Activated naive CD8-positive, alpha-beta T cell treated with anti-CD3 and anti-CD28 coated beads for 36 hours (primary cell): ENCODE data around the gene HORMAD2. TPM values are rescaled to one million over a fixed set of nuclear protein-coding genes. Genes with fewer than 3 reads are reported as not detected.
"Not testable (repeated sequence)": the region's sequence is repeated elsewhere in the genome, so short reads cannot be mapped to it uniquely, and the experiment has no call there.

Experiments used
- DNase-seq: peaks from one replicate; pipeline ENCODE4 v3.0.0; 2021
- H3K27ac Mint-ChIP-seq: one replicate; pipeline ENCODE4 v1.8.0; 2022; ENCODE audit warnings: mild to moderate bottlenecking, moderate library complexity, mixed read lengths
- H3K27me3 Mint-ChIP-seq: one replicate; pipeline ENCODE4 v1.8.0; 2022; ENCODE audit warnings: mild to moderate bottlenecking, mixed read lengths
- H3K36me3 Mint-ChIP-seq: one replicate; pipeline ENCODE4 v1.8.0; 2021; ENCODE audit warnings: mild to moderate bottlenecking, mixed read lengths
- H3K4me1 Mint-ChIP-seq: one replicate; pipeline ENCODE4 v1.8.0; 2021; ENCODE audit warnings: mixed read lengths
- H3K4me3 Mint-ChIP-seq: one replicate; pipeline ENCODE4 v1.8.0; 2022; ENCODE audit warnings: mild to moderate bottlenecking, moderate library complexity, mixed read lengths
- H3K9me3 Mint-ChIP-seq: one replicate; pipeline ENCODE4 v1.8.0; 2022; ENCODE audit warnings: mixed read lengths
- total RNA-seq, 2 experiments: library from RNA; stranded (reverse); gene quantifications; one replicate each; pipeline ENCODE4 v1.2.3, GENCODE V29; 2021

Gene HORMAD2
- total RNA-seq, 2 experiments from 2014 or later = not detected

DNA sequence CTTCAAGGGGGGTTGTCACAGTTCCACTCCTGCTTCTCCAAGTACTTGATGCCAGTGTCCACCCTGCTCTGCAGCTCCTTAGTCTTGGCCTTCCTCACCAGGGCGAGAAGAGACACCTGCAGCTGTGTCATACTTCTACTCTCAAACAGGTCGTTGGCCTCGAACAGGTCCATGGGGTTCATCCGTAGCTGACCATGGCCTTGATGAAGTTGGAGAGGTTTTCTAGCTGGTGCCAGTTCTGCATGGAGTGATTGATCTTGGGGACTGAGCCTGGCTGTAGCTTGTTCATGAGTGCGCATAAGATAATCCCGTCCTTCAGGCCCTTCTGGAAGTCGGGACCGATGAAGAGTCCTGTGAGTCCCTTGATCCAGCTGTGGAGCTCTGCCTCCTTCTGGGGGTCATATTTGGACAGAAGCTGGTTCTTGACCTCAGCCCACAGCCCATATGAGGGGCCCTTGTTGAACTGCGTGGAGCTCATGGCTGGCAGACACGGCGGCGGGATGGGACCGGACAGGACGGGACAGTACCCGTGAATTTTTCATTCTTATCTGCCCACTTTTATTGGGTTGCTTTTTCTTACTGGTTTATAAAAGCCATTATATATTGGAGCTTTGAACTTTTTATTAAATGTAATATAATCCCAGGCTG, 33.4 kb upstream of the HORMAD2 start:
- Mint-ChIP-seq H3K4me3 (no peak overlapping the region), H3K9me3 (no peaks in the 10 kb centered on the region), H3K4me1 (peaks cover 2% of the 10 kb centered on the region), H3K27me3 (no peaks in the 10 kb centered on the region), H3K27ac (no peak overlapping the region), H3K36me3 (no peaks in the 10 kb centered on the region)
- no peak for DNase-seq

DNA sequence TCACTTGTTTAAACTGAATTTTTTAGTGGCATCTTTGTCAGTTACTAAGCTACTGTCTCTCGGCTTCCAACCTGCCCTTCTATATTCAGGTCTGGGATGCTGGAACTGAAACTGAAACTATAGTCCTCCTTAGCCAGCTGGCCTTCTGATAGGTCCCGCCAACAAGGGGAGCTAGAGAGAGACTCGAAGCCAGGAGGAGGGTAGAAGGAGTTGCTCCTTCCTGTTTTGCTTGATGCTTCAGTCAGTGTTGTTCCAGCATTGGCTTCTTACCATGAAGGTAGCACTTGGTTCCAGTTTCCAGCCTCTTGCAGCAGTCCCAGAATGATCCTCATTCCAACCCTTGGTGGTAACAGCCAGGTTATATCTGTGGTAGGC, 32.9 kb upstream of the HORMAD2 start:
- H3K27me3 Mint-ChIP-seq = no peaks in the 10 kb centered on the region
- no peak overlapping the region for H3K4me3 Mint-ChIP-seq
- H3K9me3 Mint-ChIP-seq = no peaks in the 10 kb centered on the region
- H3K36me3 Mint-ChIP-seq = no peaks in the 10 kb centered on the region
- no peak for DNase-seq
- peaks cover 2% of the 10 kb centered on the region for H3K4me1 Mint-ChIP-seq
- no peak overlapping the region for H3K27ac Mint-ChIP-seq

DNA sequence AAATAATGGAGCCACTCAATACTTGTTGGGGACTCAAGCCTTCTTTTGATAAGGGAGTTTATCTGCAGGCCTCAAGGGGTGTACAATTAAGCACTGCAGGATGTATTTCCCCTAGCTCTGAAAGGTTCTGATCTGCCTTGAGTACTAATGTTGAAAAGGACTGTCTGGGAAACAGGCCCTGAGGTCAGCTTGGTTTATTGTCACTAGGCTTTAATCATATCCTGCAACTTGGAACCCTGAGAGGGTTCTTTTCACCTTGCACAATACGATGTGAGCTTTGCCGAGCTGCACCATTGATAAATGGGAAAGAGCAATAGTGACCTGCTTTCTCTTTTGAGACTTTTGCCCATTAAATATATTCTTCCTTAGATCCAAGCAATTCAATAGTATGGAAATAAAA, 31.6 kb upstream of the HORMAD2 start:
- no peaks in the 10 kb centered on the region for H3K36me3 Mint-ChIP-seq
- no peaks in the 10 kb centered on the region for H3K27me3 Mint-ChIP-seq
- no peak for DNase-seq
- H3K4me3 Mint-ChIP-seq = no peak overlapping the region
- peaks cover 2% of the 10 kb centered on the region for H3K4me1 Mint-ChIP-seq
- no peak overlapping the region for H3K27ac Mint-ChIP-seq
- no peaks in the 10 kb centered on the region for H3K9me3 Mint-ChIP-seq

DNA sequence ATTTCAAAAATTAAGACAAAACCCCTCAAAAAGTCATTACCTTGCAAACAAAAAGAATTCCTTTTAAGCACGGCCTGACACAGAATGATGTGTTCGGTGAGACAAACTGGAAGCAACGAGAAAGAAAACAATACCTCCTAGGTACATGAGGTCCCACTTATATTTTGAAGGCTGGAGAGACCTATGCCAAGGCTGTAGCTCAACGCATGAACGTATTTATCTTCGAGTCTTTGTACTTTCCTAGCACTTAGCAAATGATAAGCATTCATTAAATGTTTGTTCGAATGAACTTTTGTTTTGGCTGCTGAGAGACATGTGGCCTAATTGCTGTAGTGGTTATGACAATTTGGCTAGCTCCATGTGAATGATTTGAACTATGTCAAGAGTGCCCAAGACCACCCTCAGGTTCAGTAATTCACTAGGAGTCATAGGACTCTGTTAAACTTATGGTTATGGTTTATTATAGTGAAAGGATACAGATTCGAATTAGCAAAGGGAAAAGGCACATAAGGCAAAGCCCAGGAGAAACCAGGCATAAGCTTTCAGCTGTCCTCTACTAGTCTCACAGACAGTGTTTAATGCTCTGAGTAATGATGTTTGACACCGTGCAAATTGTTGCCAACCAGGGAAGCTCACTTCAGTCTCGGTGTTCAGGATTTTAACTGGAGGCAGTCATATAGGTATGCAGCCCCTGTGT, 26.0 kb upstream of the HORMAD2 start:
- no peak for DNase-seq
- Mint-ChIP-seq H3K27me3 (peaks cover 6% of the 10 kb centered on the region), H3K9me3 (peaks cover 9% of the 10 kb centered on the region), H3K27ac (no peak overlapping the region), H3K4me1 (no peaks in the 10 kb centered on the region), H3K4me3 (no peak overlapping the region), H3K36me3 (peaks cover 3% of the 10 kb centered on the region)

DNA sequence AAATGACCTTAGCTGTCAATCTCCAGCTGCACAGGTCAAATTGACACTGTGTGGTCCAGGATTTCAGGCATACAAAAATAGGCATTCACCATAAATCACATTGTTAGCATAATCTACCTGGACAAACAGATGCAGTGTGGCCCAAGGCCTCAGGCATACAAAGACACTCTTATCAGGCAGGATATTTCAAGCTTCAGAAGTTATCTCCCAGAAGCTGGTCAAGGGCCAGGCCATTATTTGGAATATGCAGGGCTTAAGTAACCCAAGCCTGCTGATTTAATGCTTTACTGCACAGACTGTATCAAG, 25.5 kb upstream of the HORMAD2 start:
- DNase-seq = no peak
- Mint-ChIP-seq H3K4me3 (no peak overlapping the region), H3K36me3 (peaks cover 3% of the 10 kb centered on the region), H3K4me1 (no peaks in the 10 kb centered on the region), H3K27me3 (peaks cover 6% of the 10 kb centered on the region), H3K27ac (no peak overlapping the region), H3K9me3 (peaks cover 12% of the 10 kb centered on the region)

DNA sequence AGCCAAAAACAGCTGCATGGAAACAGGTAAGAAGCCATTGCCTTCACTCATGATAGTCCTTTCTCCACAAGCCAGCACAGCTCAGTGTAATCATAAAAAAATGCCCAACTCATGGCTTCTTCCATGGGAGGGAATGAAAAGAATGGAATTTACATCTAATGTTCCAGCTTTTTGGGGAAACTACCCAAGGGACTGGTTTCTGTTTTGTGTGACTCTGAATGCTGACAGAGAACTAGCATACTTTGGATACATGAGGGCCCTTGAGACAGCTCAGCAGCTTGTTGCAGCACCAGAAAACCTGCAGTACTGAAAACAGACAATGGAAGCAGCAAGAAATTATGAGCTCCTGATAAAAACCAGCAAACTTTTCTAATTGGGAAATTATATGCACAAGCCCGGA, 24.2 kb upstream of the HORMAD2 start:
- H3K27ac Mint-ChIP-seq = no peak overlapping the region
- no peak for DNase-seq
- H3K4me1 Mint-ChIP-seq = no peaks in the 10 kb centered on the region
- peaks cover 12% of the 10 kb centered on the region for H3K9me3 Mint-ChIP-seq
- H3K36me3 Mint-ChIP-seq = peaks cover 3% of the 10 kb centered on the region
- H3K27me3 Mint-ChIP-seq = peaks cover 6% of the 10 kb centered on the region
- H3K4me3 Mint-ChIP-seq = no peak overlapping the region

DNA sequence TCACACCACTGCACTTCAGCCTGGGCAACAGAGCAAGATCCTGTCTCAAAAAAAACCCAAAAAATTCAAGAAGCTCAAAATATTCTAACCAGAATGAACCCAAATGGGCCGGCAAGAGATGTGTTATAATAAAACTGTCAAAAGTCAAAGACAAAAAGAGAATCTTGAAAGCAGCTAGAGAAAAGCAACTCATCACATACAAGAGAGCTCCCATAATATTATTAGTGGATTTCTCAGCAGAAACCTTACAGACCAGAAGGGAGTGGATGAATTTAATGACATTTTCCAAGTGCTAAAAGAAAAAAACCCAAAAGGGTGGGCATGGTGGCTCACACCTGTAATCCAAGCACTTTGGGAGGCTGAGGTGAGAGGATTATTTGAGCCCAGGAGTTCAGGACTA, 22.9 kb upstream of the HORMAD2 start:
- H3K4me1 Mint-ChIP-seq = no peaks in the 10 kb centered on the region
- no peak overlapping the region for H3K4me3 Mint-ChIP-seq
- peaks cover 14% of the 10 kb centered on the region for H3K9me3 Mint-ChIP-seq
- H3K36me3 Mint-ChIP-seq = peaks cover 3% of the 10 kb centered on the region
- DNase-seq = no peak
- H3K27me3 Mint-ChIP-seq = peaks cover 6% of the 10 kb centered on the region
- no peak overlapping the region for H3K27ac Mint-ChIP-seq

DNA sequence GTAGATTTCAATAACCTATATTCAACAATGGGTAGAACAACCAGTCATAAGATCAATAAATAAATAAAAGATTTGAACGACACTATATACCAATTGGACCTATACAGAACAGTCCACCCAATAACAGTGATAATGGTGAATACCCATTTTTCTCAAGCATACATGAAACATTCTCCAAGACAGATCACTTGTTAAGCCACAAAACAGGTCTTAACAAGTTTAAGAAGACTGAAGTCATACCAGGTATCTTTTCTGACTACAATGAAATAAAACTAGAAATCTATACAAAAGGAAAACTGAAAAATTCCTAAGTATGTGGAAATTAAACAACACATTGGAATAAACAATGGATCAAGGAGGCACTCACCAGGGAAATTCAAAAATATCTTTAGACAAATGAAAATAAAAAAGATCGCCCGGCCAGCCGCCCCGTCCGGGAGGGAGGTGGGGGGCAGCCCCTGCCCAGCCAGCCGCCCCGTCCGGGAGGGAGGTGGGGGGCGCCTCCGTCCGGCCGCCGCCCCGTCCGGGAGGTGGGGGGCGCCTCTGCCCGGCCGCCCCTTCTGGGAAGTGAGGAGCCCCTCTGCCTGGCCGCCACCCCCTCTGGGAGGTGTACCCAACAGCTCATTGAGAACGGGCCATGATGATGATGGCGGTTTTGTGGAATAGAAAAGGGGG, 20.8 kb upstream of the HORMAD2 start:
- not testable (repeated sequence) for H3K4me3 Mint-ChIP-seq, H3K36me3 Mint-ChIP-seq
- H3K9me3 Mint-ChIP-seq = peaks cover 28% of the 10 kb centered on the region

DNA sequence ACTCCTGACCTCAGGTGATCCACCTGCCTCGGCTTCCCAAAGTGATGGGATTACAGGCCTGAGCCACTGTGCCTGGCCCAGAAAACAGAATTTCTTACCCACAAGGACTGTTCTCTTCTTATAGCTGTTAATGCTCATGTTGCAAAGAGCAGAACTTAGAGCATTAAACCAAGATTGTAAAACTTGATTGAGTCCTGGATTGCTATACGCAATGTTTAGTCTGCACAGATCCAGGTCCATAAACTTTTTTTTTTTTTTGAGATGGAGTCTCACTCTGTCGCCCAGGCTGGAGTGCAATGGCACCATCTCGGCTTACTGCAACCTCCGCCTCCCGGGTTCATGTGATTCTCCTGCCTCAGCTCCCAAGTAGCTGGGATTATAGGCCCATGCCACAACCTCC, 19.2 kb upstream of the HORMAD2 start:
- not testable (repeated sequence) for H3K36me3 Mint-ChIP-seq, H3K4me1 Mint-ChIP-seq
- H3K9me3 Mint-ChIP-seq = peaks cover 33% of the 10 kb centered on the region

More for the DNA sequence above, 20.8 kb upstream of the HORMAD2 start:
- not testable (repeated sequence) for H3K4me1 Mint-ChIP-seq, H3K27ac Mint-ChIP-seq, DNase-seq
- peaks cover 17% of the 10 kb centered on the region for H3K27me3 Mint-ChIP-seq

DNA sequence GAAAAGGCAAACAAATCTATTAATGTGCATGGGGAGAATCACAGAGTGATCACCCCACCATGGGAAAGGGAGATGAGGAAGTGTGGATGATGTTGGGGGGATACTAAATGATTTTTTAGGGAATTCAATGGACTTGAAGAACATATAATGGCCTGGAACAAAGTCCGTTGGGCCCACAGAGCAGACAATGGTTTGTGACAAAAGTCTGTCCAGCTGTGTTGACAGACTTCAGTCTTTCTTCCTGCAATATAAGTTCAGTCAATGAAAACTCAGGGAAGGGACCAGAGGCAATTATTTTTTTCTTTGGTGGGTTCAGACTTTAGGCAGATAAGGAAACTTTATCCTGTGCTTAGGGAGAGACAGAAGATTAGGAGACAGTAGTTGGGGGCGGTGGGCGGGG, 18.0 kb upstream of the HORMAD2 start:
- H3K4me3 Mint-ChIP-seq = no peak overlapping the region
- H3K36me3 Mint-ChIP-seq = no peaks in the 10 kb centered on the region
- H3K27ac Mint-ChIP-seq = no peak overlapping the region
- H3K9me3 Mint-ChIP-seq = peaks cover 27% of the 10 kb centered on the region
- no peak for DNase-seq
- no peaks in the 10 kb centered on the region for H3K4me1 Mint-ChIP-seq
- H3K27me3 Mint-ChIP-seq = peaks cover 13% of the 10 kb centered on the region

More for the DNA sequence above, 19.2 kb upstream of the HORMAD2 start:
- not testable (repeated sequence) for H3K4me3 Mint-ChIP-seq, DNase-seq, H3K27ac Mint-ChIP-seq
- peaks cover 19% of the 10 kb centered on the region for H3K27me3 Mint-ChIP-seq

DNA sequence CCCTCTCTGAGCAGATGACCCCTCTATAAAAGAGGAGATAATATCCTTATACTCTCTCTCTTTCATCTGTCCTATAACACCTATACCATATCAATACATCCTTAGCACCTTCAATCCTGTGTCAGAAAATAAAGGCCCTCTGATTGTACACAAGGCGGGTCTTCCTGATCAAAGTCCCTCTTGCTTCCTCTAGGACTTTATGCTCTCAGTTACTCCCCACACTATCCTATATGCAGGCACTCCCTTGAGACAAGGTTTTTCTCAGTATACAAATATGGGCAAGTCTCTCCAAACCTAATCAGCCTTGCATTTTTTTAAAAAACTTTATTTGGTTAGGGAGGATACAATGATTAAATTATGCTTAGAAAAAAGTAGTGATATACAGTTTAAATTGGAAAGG, 17.3 kb upstream of the HORMAD2 start:
- Mint-ChIP-seq H3K36me3 (no peaks in the 10 kb centered on the region), H3K9me3 (peaks cover 24% of the 10 kb centered on the region), H3K27ac (no peak overlapping the region), H3K27me3 (peaks cover 13% of the 10 kb centered on the region), H3K4me3 (no peak overlapping the region), H3K4me1 (no peaks in the 10 kb centered on the region)
- no peak for DNase-seq

DNA sequence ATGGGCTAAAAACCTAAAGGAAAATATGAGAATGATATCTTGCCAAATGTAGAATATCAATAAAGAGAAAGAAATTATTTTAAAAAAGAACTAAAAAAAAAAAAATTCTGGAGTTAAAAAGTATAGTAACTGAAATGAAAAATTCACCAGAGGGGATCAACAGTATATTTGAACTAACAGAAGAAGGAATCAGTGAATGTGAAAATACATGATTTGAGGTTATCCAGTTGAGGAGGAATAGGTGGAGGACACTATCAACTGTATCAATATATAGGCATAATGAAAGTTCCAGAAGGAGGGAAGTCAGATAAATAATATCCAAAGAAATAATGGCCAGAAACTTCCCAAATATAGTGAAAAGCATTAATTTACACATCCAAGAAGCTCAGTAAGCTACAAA, 16.1 kb upstream of the HORMAD2 start:
- no peak overlapping the region for H3K4me3 Mint-ChIP-seq

DNA sequence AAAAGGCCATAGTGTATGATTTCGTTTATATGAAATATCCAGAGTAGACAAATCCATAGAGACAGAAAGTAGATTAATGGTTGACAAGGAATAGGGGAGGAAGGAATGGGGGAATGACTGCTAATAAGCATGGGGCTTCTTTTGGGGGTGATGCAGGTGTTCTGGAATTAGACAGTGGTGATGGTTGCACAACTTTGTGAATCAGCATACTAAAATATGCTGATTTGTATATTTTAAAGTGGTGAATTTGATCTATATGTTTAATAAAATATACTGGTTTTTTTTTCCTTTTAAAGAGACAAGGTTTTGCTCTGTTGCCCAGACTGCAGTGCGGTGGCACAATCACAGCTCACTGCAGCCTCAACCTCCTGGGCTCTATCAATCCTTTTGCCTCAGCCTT, 6.5 kb upstream of the HORMAD2 start:
- Mint-ChIP-seq H3K4me3 (no peak overlapping the region), H3K27me3 (peaks cover 37% of the 10 kb centered on the region), H3K36me3 (no peaks in the 10 kb centered on the region), H3K27ac (no peak overlapping the region), H3K9me3 (no peaks in the 10 kb centered on the region), H3K4me1 (peaks cover 7% of the 10 kb centered on the region)
- DNase-seq = no peak

More for the DNA sequence above, 16.1 kb upstream of the HORMAD2 start:
- H3K36me3 Mint-ChIP-seq = no peaks in the 10 kb centered on the region
- H3K4me1 Mint-ChIP-seq = no peaks in the 10 kb centered on the region
- no peak overlapping the region for H3K27ac Mint-ChIP-seq
- no peak for DNase-seq
- H3K9me3 Mint-ChIP-seq = peaks cover 24% of the 10 kb centered on the region
- peaks cover 13% of the 10 kb centered on the region for H3K27me3 Mint-ChIP-seq

DNA sequence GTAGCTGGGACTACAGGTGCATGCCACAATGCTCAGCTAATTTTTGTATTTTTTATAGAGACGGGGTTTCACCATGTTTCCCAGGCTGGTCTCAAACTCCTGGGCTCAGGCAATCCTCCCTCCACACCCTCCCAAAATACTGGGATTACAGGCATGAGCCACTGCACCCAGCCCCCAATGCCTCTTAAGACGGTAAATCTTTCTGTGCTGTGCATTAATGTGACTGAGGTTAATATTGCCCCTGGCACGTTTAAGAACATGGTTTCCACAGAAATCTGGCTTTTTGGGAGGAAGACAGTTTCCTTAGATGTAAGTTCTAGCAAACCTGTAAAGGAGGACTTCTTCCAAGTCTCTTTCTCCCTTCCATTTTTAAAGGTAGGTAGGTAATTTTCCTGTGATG, 6.1 kb upstream of the HORMAD2 start:
- H3K27ac Mint-ChIP-seq = no peak overlapping the region
- peaks cover 41% of the 10 kb centered on the region for H3K27me3 Mint-ChIP-seq
- DNase-seq = no peak
- H3K36me3 Mint-ChIP-seq = no peaks in the 10 kb centered on the region
- no peak overlapping the region for H3K4me3 Mint-ChIP-seq
- no peaks in the 10 kb centered on the region for H3K9me3 Mint-ChIP-seq
- peaks cover 11% of the 10 kb centered on the region for H3K4me1 Mint-ChIP-seq

DNA sequence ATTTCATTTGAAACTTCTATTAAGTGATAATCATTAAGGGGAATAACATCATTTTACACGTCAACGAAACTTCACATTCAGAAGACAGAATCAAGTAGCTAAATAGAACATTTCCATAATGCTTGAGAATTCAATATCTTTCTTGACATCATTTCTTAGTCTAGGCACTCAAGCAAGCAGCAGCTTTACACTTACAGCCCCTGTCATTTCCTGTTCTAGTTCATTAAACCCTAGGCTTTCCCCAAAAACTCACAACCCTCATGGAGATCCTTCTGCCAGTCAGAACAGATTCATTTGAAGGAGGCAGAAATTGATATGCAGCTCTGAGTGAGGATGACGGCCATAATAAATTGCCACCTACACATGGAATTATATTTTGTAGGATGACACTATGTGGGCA, 5.3 kb upstream of the HORMAD2 start:
- DNase-seq = no peak
- Mint-ChIP-seq H3K4me3 (no peak overlapping the region), H3K9me3 (no peaks in the 10 kb centered on the region), H3K4me1 (peaks cover 14% of the 10 kb centered on the region), H3K27ac (no peak overlapping the region), H3K27me3 (peaks cover 42% of the 10 kb centered on the region), H3K36me3 (no peaks in the 10 kb centered on the region)
